ENCODE measurements around the gene CTU1. TPM values are rescaled to one million over a fixed set of nuclear protein-coding genes. Genes with fewer than 3 reads are reported as not detected.

The CTU1 gene
- total RNA-seq, 4 donors from 2014 or later = 7.4 to 25.5 (median 18.3) TPM

- TF ChIP-seq CTCF (IDR thresholded peaks at IDR 0.05) (no peak), EP300 (IDR thresholded peaks at IDR 0.05) (no peak), POLR2A (IDR thresholded peaks at IDR 0.05) (no peak)
- Histone ChIP-seq H3K4me3 (peak overlapping the region; percentile 66 to 97 (median 70)), H3K27ac (peak overlapping the region; percentile 41 to 82 (median 71)), H3K9me3 (no peaks in the 10 kb centered on the region), H3K36me3 (peaks cover 0 to 35% (median 5%) of the 10 kb centered on the region in 3 donors), H3K27me3 (no peaks in the 10 kb centered on the region), H3K4me1 (peaks cover 0 to 32% (median 8%) of the 10 kb centered on the region in 4 donors)
- 15 to 25% methylated on average over 18 of the region's 18 CpGs for WGBS, 2 donors
- DNase-seq (ENCODE audit: low spot score in 2 of 2) = peak in 1 of 2 donors; percentile 8
Measured at GRCh38 chr19:51107406-51108065, 673 bp downstream of the CTU1 start.

DNA sequence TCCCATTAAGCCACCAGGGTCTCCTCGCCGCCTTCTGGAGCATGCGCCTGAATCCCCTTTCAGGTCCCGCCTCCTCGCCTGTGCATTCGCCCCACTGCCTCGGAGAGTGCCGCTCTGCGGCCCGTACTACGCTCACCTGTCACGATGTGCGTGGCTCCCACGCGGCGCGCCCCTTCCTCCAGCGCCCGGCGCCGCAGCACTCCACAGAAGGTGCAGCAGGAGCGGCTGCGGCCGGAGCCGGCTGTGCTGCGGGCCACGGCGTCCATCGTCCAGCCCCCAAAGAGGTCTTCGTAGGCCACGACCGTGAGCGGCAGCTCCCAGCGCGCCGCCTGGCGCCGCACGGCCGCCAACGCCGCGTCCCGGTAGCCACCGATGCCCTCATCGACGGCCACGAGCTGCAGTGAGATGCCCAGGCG is 4.3 kb downstream of the CTU1 start:
- no peak for DNase-seq (ENCODE audit: low spot score in 2 of 2)
- Histone ChIP-seq H3K36me3 (peaks cover 0 to 70% (median 6%) of the 10 kb centered on the region in 3 donors), H3K4me3 (no peak overlapping the region), H3K9me3 (no peaks in the 10 kb centered on the region), H3K27ac (no peak overlapping the region), H3K27me3 (no peaks in the 10 kb centered on the region), H3K4me1 (peaks cover 0 to 31% (median 7%) of the 10 kb centered on the region in 4 donors)
- 71 to 72% methylated on average over 46 to 48 of the region's 49 CpGs for WGBS, 2 donors
- TF ChIP-seq CTCF (IDR thresholded peaks at IDR 0.05) = no peak
- TF ChIP-seq POLR2A (IDR thresholded peaks at IDR 0.05) = no peak
- TF ChIP-seq EP300 (IDR thresholded peaks at IDR 0.05) = no peak

- peaks cover 0 to 30% (median 6%) of the 10 kb centered on the region in 4 donors for H3K4me1 ChIP-seq
- H3K27ac ChIP-seq = no peak overlapping the region
- H3K9me3 ChIP-seq = no peaks in the 10 kb centered on the region
- H3K27me3 ChIP-seq = no peaks in the 10 kb centered on the region
- H3K36me3 ChIP-seq = peaks cover 0 to 78% (median 6%) of the 10 kb centered on the region in 3 donors
- DNase-seq (ENCODE audit: low spot score in 2 of 2) = no peak
- no peak overlapping the region for H3K4me3 ChIP-seq
- WGBS, 2 donors = 87 to 90% methylated on average over 7 of the region's 7 CpGs
- TF ChIP-seq EP300 (IDR thresholded peaks at IDR 0.05) (no peak), CTCF (IDR thresholded peaks at IDR 0.05) (no peak)
Measured at GRCh38 chr19:51102991-51103390, 5.2 kb downstream of the CTU1 start.

DNA sequence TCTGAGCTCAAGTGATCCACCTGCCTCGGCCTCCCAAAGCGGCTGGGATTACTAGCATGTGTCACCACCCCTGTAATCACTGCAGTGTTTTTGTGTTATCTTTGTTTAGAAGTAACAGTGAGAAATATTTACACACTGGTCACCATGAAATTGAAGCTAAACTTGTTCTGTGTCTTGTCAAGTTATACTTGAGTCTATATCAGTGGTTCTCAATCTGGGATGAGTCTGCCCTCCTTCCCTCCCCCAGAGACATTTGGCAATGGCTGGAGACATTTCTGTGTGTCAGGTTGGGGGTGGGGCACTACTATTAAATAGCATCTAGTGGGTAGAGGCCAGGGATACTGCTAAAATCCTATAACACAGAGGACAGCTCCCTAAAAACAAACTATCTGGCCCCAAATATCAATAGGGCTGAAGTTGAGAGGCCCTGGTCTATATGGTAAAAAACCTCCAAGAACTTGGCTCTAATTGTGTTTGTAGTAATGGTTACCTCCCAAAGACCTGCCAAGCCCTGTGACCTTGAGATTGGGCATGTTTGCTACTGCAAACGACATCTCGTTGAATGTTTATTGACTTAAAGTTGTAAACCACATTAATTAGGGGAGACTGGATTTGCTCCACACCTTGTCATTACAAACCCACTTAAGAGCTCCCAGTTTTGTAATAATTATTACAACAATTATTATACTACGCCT is 6.9 kb downstream of the CTU1 start:
- Histone ChIP-seq H3K27ac (no peak overlapping the region), H3K4me1 (peaks cover 0 to 17% (median 0%) of the 10 kb centered on the region in 4 donors), H3K27me3 (no peaks in the 10 kb centered on the region), H3K36me3 (peaks cover 0 to 79% (median 6%) of the 10 kb centered on the region in 3 donors), H3K9me3 (no peaks in the 10 kb centered on the region), H3K4me3 (no peak overlapping the region)
- no peak for DNase-seq (ENCODE audit: low spot score in 2 of 2)
- WGBS, 2 donors = 73 to 75% methylated on average over 5 of the region's 5 CpGs
- TF ChIP-seq EP300 (IDR thresholded peaks at IDR 0.05) (no peak), CTCF (IDR thresholded peaks at IDR 0.05) (no peak), POLR2A (IDR thresholded peaks at IDR 0.05) (no peak)

DNA sequence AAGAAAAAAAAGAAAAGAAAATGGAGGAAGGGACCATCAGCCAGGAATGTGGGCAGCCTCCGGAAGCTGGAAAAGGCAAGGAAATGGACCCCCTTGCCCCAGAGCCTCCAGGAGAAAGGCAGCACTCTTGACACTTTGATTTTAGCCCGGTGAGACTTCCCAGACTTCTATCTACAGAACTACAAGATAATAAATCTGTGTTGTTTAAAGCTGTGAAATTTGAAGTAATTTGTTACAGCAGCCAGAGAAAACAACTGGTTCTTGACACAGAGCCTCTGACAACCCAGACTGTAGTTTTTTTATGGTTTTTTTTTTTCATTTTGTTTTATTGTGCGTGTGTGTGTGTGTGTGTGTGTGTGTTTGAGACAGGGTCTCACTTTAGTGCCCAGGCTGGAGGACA is 7.6 kb downstream of the CTU1 start:
- peaks cover 0 to 12% (median 0%) of the 10 kb centered on the region in 4 donors for H3K4me1 ChIP-seq
- H3K4me3 ChIP-seq = no peak overlapping the region
- no peaks in the 10 kb centered on the region for H3K27me3 ChIP-seq
- H3K36me3 ChIP-seq = peaks cover 0 to 73% (median 6%) of the 10 kb centered on the region in 3 donors
- 49% methylated on average over 3 of the region's 3 CpGs for WGBS, 2 donors
- no peak overlapping the region for H3K27ac ChIP-seq
- TF ChIP-seq EP300 (IDR thresholded peaks at IDR 0.05) (no peak), CTCF (IDR thresholded peaks at IDR 0.05) (no peak), POLR2A (IDR thresholded peaks at IDR 0.05) (no peak)
- DNase-seq (ENCODE audit: low spot score in 2 of 2) = no peak
- H3K9me3 ChIP-seq = no peaks in the 10 kb centered on the region
